SK-N-MC (cell line): ENCODE measurements around the gene STX8.

Experiments used
- DNase-seq: peaks from one replicate; pipeline ENCODE4 v3.0.0-alpha.2; 2011; ENCODE audit warnings: low read depth, low spot score
- H3K27ac ChIP-seq: fragments of 200-600 bp; sonication (generic); 2 replicates; pipeline ENCODE4 v1.5.1; 2016; ENCODE audit warnings: mixed run types
- H3K36me3 ChIP-seq: fragments of 200-600 bp; sonication (generic); 2 replicates; pipeline ENCODE4 v1.6.1; 2017; ENCODE audit warnings: antibody characterized with exemption, low read length, mixed read lengths; ENCODE audit not compliant: insufficient read depth
- H3K4me3 ChIP-seq: fragments of 200-600 bp; sonication (generic); 2 replicates; pipeline ENCODE4 v1.5.1; 2016
- H3K9ac ChIP-seq: fragments of 200-600 bp; sonication (generic); 2 replicates; pipeline ENCODE4 v1.8.0; 2017; ENCODE audit warnings: mixed run types, mixed read lengths; ENCODE audit not compliant: insufficient read length
- H3K9me3 ChIP-seq: fragments of 200-600 bp; sonication (generic); 2 replicates; pipeline ENCODE4 v1.6.1; 2017; ENCODE audit warnings: low read depth, mild to moderate bottlenecking, antibody characterized with exemption, low read length, moderate library complexity, mixed read lengths
- EZH2 ChIP-seq: fragments of 200-600 bp; sonication (generic); IDR thresholded peaks from one replicate; pipeline ENCODE4 v1.6.1; 2017; ENCODE audit warnings: antibody characterized with exemption
- FOXP2 ChIP-seq: optimal IDR thresholded peaks from 2 replicates; pipeline ENCODE3; 2011; ENCODE audit warnings: mild to moderate bottlenecking, moderate library complexity; ENCODE audit not compliant: insufficient read depth; ENCODE audit errors: extremely low read length, control extremely low read depth
- POLR2AphosphoS5 ChIP-seq: IDR thresholded peaks from 2 replicates; pipeline ENCODE4 v1.6.1; 2012; ENCODE audit warnings: mild to moderate bottlenecking, low read depth, low read length, borderline replicate concordance

Gene STX8

DNA sequence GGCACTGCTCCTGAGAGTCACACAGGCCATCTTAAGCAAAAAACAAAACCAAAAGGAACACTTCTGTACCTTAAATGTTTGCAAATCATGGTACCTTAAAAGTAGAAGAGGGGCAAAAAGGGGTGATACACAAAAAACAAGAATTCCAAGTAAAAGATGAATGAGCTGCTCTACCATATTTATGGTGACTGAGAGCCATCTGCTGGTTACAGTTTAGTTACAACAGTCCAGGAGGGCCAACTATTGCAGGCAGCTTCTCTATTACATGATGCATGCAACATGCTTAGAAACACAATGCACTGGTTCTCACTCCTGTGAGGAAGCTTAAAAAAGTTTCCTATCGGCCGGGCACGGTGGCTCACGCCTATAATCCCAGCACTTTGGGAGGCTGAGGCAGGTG is 53.5 kb downstream of the STX8 start:
- no peaks in the 10 kb centered on the region for H3K9me3 ChIP-seq
- peak; percentile 12 for DNase-seq
- H3K9ac ChIP-seq: peak overlapping the region; percentile 31
- H3K36me3 ChIP-seq: no peaks in the 10 kb centered on the region
- TF ChIP-seq FOXP2 (no peak), EZH2 (no peak), POLR2AphosphoS5 (no peak)
- H3K27ac ChIP-seq: no peak overlapping the region
- no peak overlapping the region for H3K4me3 ChIP-seq

- TF ChIP-seq EZH2 (no peak), FOXP2 (no peak), POLR2AphosphoS5 (no peak)
- Histone ChIP-seq H3K4me3 (no peak overlapping the region), H3K9me3 (no peaks in the 10 kb centered on the region), H3K9ac (peak overlapping the region; percentile 31), H3K27ac (no peak overlapping the region), H3K36me3 (no peaks in the 10 kb centered on the region)
- DNase-seq: no peak
Measured at GRCh38 chr17:9521062-9521461, 54.6 kb downstream of the STX8 start.

DNA sequence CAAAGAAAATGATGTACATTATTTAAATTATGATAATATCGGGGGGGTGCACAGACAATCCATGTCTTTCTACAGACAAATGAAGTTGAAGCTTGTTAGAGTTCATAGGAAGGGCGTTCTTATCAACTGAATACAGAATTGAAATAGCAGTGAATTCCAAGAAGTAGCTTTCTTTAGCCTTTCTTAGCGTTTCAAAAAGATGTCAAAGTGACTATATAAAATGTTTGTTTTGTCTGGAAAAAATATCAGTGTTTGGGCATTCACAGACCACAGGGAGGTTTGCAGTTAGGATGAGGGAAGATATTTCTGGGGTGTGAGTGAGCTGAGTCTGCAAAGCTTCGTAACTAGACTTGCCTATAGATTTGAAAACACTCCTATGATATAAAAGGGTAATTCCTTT is 55.0 kb downstream of the STX8 start:
- Histone ChIP-seq H3K4me3 (no peak overlapping the region), H3K36me3 (no peaks in the 10 kb centered on the region), H3K9me3 (no peaks in the 10 kb centered on the region), H3K9ac (no peak overlapping the region), H3K27ac (no peak overlapping the region)
- DNase-seq: no peak
- TF ChIP-seq EZH2 (no peak), FOXP2 (no peak), POLR2AphosphoS5 (no peak)

DNA sequence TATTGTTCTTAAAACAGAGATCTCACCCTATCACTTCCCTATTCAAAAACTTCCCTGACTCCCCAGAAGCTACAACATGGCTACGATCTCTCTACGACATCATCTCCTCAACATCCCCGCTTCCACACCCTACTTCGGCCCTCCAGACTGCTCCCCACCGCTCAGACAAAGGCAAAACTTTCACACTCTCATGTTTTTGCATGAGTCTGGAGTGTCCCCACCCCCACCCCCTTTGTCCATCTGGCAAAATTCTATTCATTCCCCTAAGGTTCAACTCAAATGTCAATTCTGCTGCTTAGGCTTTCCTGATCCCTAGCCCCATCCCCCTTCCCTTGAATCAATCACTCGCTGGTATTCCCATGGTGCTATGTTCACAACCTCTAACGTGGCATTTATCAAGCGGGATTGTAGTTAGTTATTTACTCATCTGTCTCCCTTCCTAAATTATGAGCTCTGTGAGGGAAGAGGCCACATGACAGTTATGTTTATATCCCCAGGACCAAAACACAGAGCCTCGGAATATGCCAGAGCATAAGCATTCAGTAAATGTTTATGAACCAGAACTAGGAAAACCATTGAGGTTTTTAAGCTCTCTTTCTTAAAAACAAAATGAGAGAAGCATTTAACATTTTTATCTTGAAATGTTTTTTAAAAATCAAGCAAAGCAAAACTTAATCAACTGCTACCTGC is 55.9 kb downstream of the STX8 start:
- H3K36me3 ChIP-seq: no peaks in the 10 kb centered on the region
- DNase-seq: no peak
- no peak overlapping the region for H3K9ac ChIP-seq
- H3K9me3 ChIP-seq: no peaks in the 10 kb centered on the region
- H3K27ac ChIP-seq: no peak overlapping the region
- TF ChIP-seq FOXP2 (no peak), EZH2 (no peak), POLR2AphosphoS5 (no peak)
- H3K4me3 ChIP-seq: no peak overlapping the region

GRCh38 chr17:9517396-9517795 is 58.2 kb downstream of the STX8 start:
- H3K9me3 ChIP-seq: no peaks in the 10 kb centered on the region

GRCh38 chr17:9513266-9513665 is 62.4 kb downstream of the STX8 start:
- H3K4me3 ChIP-seq: no peak overlapping the region
- no peak overlapping the region for H3K9ac ChIP-seq
- no peak for TF ChIP-seq FOXP2
- H3K36me3 ChIP-seq: no peaks in the 10 kb centered on the region
- DNase-seq: no peak
- no peaks in the 10 kb centered on the region for H3K9me3 ChIP-seq
- H3K27ac ChIP-seq: no peak overlapping the region

More at GRCh38 chr17:9517396-9517795, 58.2 kb downstream of the STX8 start:
- no peaks in the 10 kb centered on the region for H3K36me3 ChIP-seq
- no peak for DNase-seq
- no peak overlapping the region for H3K27ac ChIP-seq
- TF ChIP-seq EZH2 (no peak), POLR2AphosphoS5 (no peak), FOXP2 (no peak)
- no peak overlapping the region for H3K4me3 ChIP-seq
- H3K9ac ChIP-seq: no peak overlapping the region

- DNase-seq: no peak
- no peak for TF ChIP-seq EZH2
- TF ChIP-seq FOXP2: no peak
- no peak for TF ChIP-seq POLR2AphosphoS5
Measured at GRCh38 chr17:9512323-9513168, 63.1 kb downstream of the STX8 start.

GRCh38 chr17:9509236-9509816 is 66.3 kb downstream of the STX8 start:
- no peak overlapping the region for H3K27ac ChIP-seq
- DNase-seq: no peak
- no peak overlapping the region for H3K4me3 ChIP-seq
- no peaks in the 10 kb centered on the region for H3K9me3 ChIP-seq
- no peaks in the 10 kb centered on the region for H3K36me3 ChIP-seq
- no peak for TF ChIP-seq POLR2AphosphoS5
- no peak for TF ChIP-seq FOXP2
- TF ChIP-seq EZH2: no peak
- no peak overlapping the region for H3K9ac ChIP-seq

More at GRCh38 chr17:9512323-9513168, 63.1 kb downstream of the STX8 start:
- H3K9ac ChIP-seq: no peak overlapping the region
- H3K27ac ChIP-seq: no peak overlapping the region; the same call in 1 of the 2 replicates
- no peaks in the 10 kb centered on the region for H3K36me3 ChIP-seq
- H3K4me3 ChIP-seq: no peak overlapping the region
- H3K9me3 ChIP-seq: no peaks in the 10 kb centered on the region

GRCh38 chr17:9499041-9499440 is 76.6 kb downstream of the STX8 start:
- Histone ChIP-seq H3K27ac (no peak overlapping the region), H3K9ac (no peak overlapping the region), H3K36me3 (no peaks in the 10 kb centered on the region), H3K9me3 (no peaks in the 10 kb centered on the region), H3K4me3 (no peak overlapping the region)
- TF ChIP-seq FOXP2: no peak
- TF ChIP-seq EZH2: no peak
- DNase-seq: no peak
